GM19438 (cell line): ENCODE results near the gene LBR.

Experiments
- ATAC-seq: cut with Tn5 transposase; IDR thresholded peaks from one replicate; pipeline ENCODE4 v1.9.1; 2021; ENCODE audit warnings: low read depth; ENCODE audit not compliant: unreplicated experiment

Gene LBR

GRCh38 chr1:225425201-225425786 lies 2.5 kb downstream of the LBR start:
- no peak for ATAC-seq

- ATAC-seq, result no peak
These were observed 3.2 kb downstream of the LBR start for GRCh38 chr1:225424562-225425200.

- ATAC-seq, result no peak
These were observed 4.4 kb downstream of the LBR start for GRCh38 chr1:225423518-225423855.

GRCh38 chr1:225422795-225423517 lies 4.9 kb downstream of the LBR start:
- ATAC-seq, result no peak

DNA sequence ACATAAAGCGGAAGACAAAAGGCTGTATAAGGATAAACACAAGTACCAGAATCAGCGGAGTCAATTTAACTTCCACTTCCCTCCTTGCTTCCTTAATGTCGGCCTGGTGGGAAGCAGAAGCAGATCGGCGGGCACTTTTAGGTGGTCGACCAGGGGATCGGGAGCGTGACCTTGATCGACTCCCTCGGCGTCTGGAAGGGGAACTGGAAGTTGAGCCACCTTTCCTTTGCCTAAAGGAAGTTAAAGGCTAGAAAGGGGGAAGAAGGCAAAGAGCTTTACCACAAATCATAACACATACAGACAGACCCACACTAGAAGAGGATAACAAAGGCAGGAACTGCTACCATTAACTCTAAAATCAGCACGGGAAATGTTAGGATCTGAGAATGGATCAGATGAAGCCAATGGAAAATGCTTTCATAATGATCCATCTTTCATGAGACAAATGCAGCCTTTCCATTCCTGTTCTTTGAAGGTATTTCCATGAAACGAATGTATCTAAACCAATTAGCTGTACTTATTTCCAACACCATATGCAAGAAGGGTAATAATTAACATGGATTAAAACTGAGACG lies 5.7 kb downstream of the LBR start:
- no peak for ATAC-seq

DNA sequence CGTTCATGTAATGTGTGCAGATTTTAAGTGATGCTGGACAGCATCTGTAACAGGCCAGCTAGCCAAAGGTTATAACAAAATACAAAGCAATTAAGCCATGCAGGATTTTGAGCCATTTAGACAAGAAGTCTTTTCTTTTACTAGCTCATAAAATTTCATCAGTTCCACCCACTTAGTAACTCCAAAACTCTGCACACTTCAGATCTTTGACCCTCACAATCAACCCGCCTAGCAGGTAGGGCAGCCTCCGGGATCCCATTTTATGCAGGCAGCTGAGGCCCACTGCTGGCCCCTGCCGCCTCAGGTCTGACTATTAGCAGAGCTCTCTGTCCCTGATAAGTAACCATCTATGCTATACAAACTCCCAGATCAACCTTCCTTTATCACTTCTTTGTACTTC lies 9.2 kb downstream of the LBR start:
- ATAC-seq, result no peak

- no peak for ATAC-seq
These were observed 9.8 kb downstream of the LBR start for GRCh38 chr1:225418059-225418458.

DNA sequence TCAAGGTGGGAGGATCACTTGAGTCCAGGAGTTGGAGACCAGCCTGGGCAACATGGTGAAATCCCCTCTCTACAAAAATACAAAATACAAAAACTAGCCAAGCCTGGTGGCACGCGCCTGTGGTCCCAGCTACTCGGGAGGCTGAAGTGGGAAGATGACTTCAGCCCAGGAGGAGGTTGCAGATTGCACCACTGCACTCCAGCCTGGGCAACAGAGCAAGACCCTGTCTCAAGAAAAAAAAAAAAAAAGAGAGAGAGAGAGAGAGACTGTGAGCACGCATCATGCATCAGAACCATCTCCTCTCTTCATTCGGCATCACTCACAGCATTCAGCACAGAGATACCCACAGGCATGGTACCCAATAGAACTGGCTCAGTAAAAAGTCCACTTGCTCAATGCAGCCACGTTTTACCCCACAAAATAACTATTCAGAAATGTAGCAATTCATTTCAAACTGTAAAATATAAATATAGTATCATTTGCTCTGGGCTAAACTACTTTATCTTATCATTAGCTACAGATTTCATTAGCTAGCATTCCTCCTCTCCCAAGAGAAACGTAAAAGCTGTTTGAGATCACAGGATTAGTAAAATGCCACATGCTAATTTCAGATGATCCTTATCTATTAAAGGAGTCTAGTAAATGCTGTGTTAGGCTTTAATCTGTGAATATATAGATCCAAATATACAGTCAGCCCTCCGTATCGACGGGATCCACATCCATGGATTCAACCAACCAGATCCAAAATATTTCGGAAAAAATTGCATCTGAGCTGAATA lies 11.7 kb downstream of the LBR start:
- no peak for ATAC-seq

- no peak for ATAC-seq
These were observed 12.5 kb downstream of the LBR start for GRCh38 chr1:225415307-225415706.

GRCh38 chr1:225413708-225414375 lies 14.0 kb downstream of the LBR start:
- no peak for ATAC-seq

GRCh38 chr1:225412803-225413351 lies 15.0 kb downstream of the LBR start:
- ATAC-seq, result no peak

GRCh38 chr1:225412321-225412720 lies 15.5 kb downstream of the LBR start:
- ATAC-seq, result no peak

GRCh38 chr1:225410036-225410435 lies 17.8 kb downstream of the LBR start:
- no peak for ATAC-seq

GRCh38 chr1:225409051-225409450 lies 18.8 kb downstream of the LBR start:
- no peak for ATAC-seq

DNA sequence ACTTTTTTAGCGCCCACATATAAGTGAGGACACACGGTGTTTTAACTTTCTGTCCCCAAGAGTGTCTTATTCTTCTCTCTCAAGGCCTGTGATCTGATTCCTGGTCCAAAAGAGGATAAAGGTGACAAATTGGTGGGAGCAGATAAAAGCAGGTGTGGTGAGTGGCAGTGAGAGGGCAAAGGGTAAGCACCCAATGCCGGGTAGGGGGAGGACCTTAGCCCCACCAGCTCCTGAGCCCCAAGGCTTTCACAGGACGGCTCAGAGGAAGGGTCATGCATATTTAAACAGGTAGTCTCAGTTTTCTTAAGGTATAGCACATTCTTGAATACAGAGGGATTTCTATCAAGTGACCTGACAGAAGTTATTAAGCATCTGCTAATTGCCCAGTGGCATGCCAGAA lies 19.6 kb downstream of the LBR start:
- ATAC-seq, result no peak

DNA sequence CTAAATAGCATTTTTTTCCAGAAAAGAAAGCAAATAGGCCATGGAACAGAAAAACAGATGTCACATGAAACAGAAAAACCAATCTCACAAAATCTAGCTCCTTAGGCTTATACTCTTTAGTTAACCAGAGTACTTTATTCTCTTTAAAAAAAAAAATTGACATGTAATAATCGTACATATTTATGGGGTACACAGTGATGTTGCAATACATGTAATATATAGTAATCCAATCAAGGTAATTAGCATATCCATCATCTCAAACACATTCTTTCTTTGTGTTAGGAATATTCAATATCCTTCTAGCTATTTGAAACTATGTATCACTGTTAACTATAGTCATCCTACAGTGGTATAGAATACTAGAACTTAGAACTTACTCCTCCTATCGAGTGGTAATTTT lies 20.1 kb downstream of the LBR start:
- no peak for ATAC-seq

- no peak for ATAC-seq
These were observed 20.7 kb downstream of the LBR start for GRCh38 chr1:225406976-225407725.

DNA sequence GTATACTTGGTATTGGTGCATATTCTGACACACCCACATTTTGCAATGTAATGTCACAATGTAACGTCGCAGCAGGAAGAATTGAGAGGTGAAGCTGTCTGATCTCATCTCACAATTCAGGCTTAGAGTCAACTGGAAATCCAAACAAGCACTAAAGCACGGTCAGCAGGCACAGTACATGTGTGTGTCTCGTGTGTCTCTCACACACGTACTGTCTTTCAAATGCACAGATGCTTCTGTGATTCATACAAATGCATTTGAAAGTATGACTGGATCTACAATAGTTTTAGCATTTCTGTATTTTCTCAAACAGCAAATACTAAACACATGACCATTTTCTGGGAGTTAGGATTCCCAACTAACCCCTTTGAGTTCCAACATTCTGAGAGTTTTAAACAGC lies 26.9 kb downstream of the LBR start:
- no peak for ATAC-seq

DNA sequence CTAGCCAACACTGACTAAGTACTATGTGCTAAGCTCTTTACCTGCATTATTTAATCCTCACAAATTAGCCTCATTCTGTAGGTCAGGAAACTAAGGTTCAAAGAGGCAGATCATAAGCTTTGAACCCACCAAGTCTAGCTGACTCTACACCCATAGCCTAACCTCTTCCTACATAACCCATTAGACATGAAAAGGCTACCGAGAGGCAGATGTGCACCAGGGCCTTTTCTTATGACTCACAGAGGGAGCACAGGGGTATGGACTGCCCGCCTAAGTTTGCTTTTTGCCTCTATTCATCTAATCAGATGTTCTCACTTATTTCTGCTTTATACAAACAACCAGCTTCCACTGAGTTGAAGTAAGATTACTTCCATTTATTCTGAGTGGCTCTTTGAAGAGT lies 31.5 kb downstream of the LBR start:
- ATAC-seq, result no peak

DNA sequence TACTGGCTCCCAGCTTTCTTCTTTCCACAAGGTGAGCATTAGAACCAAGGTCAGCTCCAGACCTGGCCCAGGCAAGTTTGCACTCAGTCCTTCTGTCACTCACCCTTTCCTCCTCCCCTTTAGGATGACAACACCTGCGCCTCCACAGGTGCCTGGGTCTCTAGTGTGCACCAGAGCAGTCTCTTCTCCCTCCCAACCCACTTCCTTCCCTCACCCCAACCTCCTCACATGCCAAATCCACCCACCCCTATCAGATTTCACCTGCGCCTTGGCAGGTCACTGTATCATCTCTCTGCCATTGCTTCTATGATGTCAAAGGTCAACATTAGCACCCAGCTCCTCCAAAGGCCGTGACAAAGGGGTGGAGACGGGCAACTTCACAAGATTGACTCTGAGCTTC lies 38.0 kb downstream of the LBR start:
- no peak for ATAC-seq
